ENCODE results near the gene ENOPH1.

- TF ChIP-seq CTCF (IDR thresholded peaks at IDR 0.05; ENCODE audit: poor library complexity, severe bottlenecking) (no peak), POLR2AphosphoS5 (IDR thresholded peaks at IDR 0.05) (no peak)
Observed at GRCh38 chr4:82461710-82462109, 31.3 kb downstream of the ENOPH1 start.
